ENCODE measurements around the gene UBN1. TPM values are rescaled to one million over a fixed set of nuclear protein-coding genes. Genes with fewer than 3 reads are reported as not detected.

The UBN1 gene
- total and polyA plus RNA-seq, 2 donors (not counting 3 experiments of a cell fraction or from before 2014, with no cell fraction given) = 26.0 to 44.8 TPM

DNA sequence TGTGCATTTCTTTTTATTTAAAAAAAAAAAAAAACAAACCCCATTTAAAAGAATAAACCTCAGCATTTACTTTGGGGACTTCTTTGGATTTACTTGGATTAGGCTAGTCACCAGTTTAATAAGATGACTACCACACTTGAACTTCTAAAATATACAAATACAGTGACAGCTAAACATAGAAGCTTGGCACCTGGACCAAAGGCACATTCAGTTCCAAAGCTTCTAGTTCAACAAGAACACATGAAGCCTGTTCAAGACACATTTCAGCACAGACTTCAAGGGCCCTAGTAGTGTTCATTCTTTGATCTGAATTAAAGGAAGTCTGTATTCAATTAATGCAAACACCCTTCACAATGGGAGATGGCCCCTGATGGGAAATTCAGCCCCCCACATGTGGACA is 33.2 kb upstream of the UBN1 start:
- H3K4me3 ChIP-seq (replicated peaks in 1 of 3; ENCODE audit: insufficient read depth in 1 of 3, low read depth in 1 of 3, low read length in 3 of 3) = no peak overlapping the region
- H3K27me3 ChIP-seq (ENCODE audit: control insufficient read depth in 2 of 2, insufficient read depth in 2 of 2, low read length in 2 of 2) = no peaks in the 10 kb centered on the region
- H3K9me1 ChIP-seq (replicated peaks; ENCODE audit: control insufficient read depth, extremely low read depth, insufficient read depth, low read length) = no peaks in the 10 kb centered on the region
- dilution Hi-C loops (cut with MboI; ENCODE audit: extremely low pct_ligation_motif_present, low sequenced_read_pairs) = no loop called here
- peaks cover 11 to 41% of the 10 kb centered on the region in 2 experiments for H3K36me3 ChIP-seq (ENCODE audit: control insufficient read depth in 2 of 2, extremely low read depth in 1 of 2, insufficient read depth in 2 of 2, low read length in 2 of 2)
- intact Hi-C loops (cut with micrococcal nuclease) = no loop called here
- DNase-seq (ENCODE audit: low read depth, low spot score) = no peak
- H3K9ac ChIP-seq (replicated peaks; ENCODE audit: extremely low read depth, insufficient read depth, low read length) = no peak overlapping the region
- no peak overlapping the region for H3K27ac ChIP-seq (ENCODE audit: insufficient read depth, low read depth, low read length)
- H4K20me1 ChIP-seq (replicated peaks; ENCODE audit: control insufficient read depth, extremely low read depth, insufficient read depth, low read length) = no peaks in the 10 kb centered on the region
- no peak overlapping the region for H3K4me2 ChIP-seq (ENCODE audit: insufficient read depth, low read length)
- H3K9me3 ChIP-seq (replicated peaks; ENCODE audit: control insufficient read depth, insufficient read depth, low read length) = no peaks in the 10 kb centered on the region
- TF ChIP-seq, protein P1, sequence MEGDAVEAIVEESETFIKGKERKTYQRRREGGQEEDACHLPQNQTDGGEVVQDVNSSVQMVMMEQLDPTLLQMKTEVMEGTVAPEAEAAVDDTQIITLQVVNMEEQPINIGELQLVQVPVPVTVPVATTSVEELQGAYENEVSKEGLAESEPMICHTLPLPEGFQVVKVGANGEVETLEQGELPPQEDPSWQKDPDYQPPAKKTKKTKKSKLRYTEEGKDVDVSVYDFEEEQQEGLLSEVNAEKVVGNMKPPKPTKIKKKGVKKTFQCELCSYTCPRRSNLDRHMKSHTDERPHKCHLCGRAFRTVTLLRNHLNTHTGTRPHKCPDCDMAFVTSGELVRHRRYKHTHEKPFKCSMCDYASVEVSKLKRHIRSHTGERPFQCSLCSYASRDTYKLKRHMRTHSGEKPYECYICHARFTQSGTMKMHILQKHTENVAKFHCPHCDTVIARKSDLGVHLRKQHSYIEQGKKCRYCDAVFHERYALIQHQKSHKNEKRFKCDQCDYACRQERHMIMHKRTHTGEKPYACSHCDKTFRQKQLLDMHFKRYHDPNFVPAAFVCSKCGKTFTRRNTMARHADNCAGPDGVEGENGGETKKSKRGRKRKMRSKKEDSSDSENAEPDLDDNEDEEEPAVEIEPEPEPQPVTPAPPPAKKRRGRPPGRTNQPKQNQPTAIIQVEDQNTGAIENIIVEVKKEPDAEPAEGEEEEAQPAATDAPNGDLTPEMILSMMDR (IDR thresholded peaks at IDR 0.05; ENCODE audit: extremely low read depth in 1 of 2, insufficient read depth in 1 of 2, low read depth in 1 of 2, low read length in 2 of 2) = no peak
- TF ChIP-seq GATA2 (IDR thresholded peaks at IDR 0.05; ENCODE audit: insufficient read depth, insufficient read length, low read depth, low read length) = no peak
- no peak for TF ChIP-seq EZH2 (IDR thresholded peaks at IDR 0.05; ENCODE audit: borderline replicate concordance, low read depth, low read length, severe bottlenecking)
- TF ChIP-seq POLR2AphosphoS5 (IDR thresholded peaks at IDR 0.05; ENCODE audit: insufficient read depth, low read depth, low read length) = no peak
- no peak for TF ChIP-seq JUN (IDR thresholded peaks at IDR 0.05; ENCODE audit: borderline replicate concordance, insufficient read depth, insufficient read length, low read depth)
- TF ChIP-seq FOS (IDR thresholded peaks at IDR 0.05; ENCODE audit: borderline replicate concordance, insufficient read depth, low read length) = no peak
- TF ChIP-seq, protein P2, sequence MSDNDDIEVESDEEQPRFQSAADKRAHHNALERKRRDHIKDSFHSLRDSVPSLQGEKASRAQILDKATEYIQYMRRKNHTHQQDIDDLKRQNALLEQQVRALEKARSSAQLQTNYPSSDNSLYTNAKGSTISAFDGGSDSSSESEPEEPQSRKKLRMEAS (IDR thresholded peaks at IDR 0.05; ENCODE audit: insufficient read depth, insufficient read length) = no peak
- TF ChIP-seq POLR2A (IDR thresholded peaks at IDR 0.05; ENCODE audit: low read depth, low read length) = no peak
- no peak for TF ChIP-seq MYC (IDR thresholded peaks at IDR 0.05; ENCODE audit: low read depth, low read length)
- no TSS peak for BruUV-seq (replicated peaks)
- no peaks in the 10 kb centered on the region for H3K4me1 ChIP-seq (ENCODE audit: control insufficient read depth, extremely low read depth, insufficient read depth, low read length)
- H2AFZ ChIP-seq (ENCODE audit: low read depth, low read length) = no peak overlapping the region
- CTCF ChIA-PET = interaction anchor here (1.0 kb wide), 1 partner anchor 10 kb away, joined by 5 read pairs; no protein-coding TSS in a partner anchor
- FAIRE-seq = no peak
- POLR2A ChIA-PET = no interaction called here
- no peaks in the 10 kb centered on the region for H3K79me2 ChIP-seq (ENCODE audit: control insufficient read depth, insufficient read depth, low read length)

Data from endothelial cell of umbilical vein (primary cell).